ENCODE results near the gene TAS2R1.

TAS2R1 gene

DNA sequence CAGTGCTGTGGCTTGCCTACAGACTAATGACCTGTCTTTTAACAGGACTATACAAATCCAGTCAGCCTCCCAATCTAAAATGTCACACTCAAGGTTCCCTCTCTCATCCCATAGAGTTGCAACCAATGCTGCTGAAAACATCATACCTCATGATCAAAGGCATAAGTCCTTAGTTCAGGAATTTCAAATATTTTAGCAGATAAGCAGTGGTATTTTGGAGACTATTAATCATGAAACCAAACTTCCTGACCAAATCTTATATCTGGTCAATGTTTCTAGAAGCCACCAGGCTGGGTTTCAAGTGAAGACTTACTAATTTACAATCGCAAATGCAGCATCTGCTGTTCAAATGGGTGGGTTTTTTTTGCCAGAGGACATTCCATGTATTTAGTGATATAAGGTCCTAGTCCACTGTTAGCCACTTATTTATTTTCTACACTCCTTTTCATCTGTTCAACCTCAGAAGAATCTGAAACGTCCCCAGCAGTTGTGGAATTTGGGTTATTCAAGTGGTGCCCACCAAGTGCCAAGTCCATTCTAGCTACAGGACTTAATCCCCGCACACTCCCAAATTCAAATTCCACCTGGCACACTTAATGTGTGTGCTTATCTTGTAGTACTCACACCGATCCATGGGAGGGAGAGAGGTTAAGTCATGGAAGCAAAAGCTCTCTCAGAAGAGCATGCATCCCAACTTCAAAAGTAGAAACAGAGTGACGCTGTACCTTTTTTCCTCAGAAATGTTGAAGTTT is 5.8 kb downstream of the TAS2R1 start:
- no peak for DNase-seq (ENCODE audit: low spot score)
- TF ChIP-seq, protein P1, sequence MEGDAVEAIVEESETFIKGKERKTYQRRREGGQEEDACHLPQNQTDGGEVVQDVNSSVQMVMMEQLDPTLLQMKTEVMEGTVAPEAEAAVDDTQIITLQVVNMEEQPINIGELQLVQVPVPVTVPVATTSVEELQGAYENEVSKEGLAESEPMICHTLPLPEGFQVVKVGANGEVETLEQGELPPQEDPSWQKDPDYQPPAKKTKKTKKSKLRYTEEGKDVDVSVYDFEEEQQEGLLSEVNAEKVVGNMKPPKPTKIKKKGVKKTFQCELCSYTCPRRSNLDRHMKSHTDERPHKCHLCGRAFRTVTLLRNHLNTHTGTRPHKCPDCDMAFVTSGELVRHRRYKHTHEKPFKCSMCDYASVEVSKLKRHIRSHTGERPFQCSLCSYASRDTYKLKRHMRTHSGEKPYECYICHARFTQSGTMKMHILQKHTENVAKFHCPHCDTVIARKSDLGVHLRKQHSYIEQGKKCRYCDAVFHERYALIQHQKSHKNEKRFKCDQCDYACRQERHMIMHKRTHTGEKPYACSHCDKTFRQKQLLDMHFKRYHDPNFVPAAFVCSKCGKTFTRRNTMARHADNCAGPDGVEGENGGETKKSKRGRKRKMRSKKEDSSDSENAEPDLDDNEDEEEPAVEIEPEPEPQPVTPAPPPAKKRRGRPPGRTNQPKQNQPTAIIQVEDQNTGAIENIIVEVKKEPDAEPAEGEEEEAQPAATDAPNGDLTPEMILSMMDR (IDR thresholded peaks at IDR 0.05; ENCODE audit: extremely low read depth, missing control alignments), result no peak

DNA sequence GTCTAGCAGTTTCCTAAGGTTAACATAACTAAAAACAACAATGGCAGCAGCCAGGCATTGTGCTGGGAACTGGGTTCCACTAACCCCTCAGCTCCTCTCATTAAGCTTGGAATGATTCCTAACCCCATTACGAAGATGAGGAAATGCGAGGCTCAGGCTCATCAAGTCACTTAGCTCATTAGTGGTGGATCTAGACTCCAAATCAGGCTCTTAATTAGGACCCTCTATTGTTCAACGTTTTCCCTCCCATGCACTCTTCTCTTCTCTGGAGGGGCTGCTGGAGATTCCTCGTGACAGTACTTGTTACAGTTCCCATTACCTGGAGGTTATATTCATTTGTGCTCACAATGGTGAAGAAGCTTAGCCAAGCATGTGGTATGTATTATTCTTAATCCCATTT is 6.5 kb downstream of the TAS2R1 start:
- TF ChIP-seq, protein P1 (IDR thresholded peaks at IDR 0.05; ENCODE audit: extremely low read depth, missing control alignments), result no peak
- no peak for DNase-seq (ENCODE audit: low spot score)

DNA sequence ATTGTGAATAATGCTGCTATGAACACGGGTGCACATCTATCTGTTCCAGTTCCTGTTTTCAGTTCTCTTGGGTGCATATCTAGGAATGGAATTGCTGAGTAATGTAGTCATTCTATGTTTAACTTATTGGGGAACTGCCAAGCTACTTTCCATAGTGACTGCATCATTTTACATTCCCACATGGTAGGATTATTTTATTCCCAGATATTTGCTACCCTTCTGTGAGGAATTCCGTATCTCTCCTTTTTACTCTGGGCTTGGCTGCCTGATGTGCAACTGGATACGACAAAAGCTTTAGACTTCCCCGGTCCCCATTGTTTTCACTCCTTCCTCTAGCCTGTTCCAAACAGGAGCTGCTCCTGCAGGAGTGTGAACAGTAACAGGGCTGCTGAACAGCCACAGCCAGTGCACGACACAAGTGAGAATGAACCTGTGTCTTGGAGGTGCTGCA is 7.2 kb downstream of the TAS2R1 start:
- TF ChIP-seq, protein P1 (IDR thresholded peaks at IDR 0.05; ENCODE audit: extremely low read depth, missing control alignments), result no peak
- DNase-seq (ENCODE audit: low spot score), result no peak

DNA sequence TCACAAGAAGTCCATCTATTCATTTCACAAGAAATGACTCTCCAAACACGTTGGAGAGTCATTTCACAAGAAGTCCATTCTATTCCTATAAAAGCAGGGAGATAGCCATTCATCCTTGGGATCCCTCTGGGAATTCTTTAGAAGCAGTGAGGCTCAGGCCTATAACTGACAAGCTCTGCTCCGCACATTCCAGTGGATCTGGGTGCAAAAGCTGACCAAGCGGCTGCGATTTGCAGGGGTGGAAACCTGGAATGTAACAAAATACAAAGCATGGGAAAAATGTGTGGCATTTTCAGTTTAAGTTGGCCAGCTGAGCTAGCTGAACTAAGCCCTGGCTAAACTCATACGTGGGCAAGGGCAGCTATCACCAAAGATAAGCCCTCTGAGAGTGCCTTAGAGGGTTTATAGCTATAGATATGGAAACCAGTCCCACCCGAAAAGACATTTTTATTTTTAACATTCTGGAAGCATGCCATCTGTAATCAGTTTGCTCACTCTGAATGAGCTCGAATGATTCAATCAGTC is 8.7 kb downstream of the TAS2R1 start:
- TF ChIP-seq, protein P1 (IDR thresholded peaks at IDR 0.05; ENCODE audit: extremely low read depth, missing control alignments), result no peak
- DNase-seq (ENCODE audit: low spot score), result no peak

DNA sequence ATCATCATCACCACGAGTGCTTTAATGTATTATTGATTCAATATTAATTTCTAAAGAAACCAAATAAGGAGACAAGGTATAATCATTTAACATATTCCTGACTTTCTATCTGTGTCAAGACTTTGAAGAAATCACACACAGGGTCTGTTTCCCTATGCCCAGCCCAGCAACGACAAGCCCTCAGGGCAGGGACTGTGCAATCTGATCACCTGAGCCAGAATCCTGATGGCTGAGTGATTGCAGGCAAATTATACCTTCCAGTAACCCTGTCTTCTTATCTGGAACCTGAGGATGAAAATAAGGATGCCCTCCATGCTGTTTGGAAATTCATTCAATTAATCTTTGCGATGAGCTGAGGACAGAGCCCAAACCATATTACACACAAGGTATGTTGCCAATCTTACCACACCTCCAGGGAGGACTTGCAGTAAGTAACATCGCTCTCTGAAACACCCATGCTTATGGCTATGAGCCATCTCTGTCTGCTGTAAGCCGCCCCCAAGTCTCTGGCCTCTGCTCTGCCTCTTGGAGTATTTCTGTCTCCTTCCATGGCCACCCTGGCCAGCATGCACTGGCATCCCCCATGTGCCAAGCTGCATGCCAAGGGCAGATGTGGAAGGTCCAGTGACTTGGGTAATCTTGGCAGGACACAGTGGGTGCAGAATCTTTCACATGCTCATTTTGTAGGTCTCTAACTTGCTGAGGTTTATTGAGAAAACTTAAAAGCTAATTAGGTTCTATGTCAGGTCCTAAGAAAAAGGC is 10.6 kb downstream of the TAS2R1 start:
- no peak for DNase-seq (ENCODE audit: low spot score)
- TF ChIP-seq, protein P1 (IDR thresholded peaks at IDR 0.05; ENCODE audit: extremely low read depth, missing control alignments), result no peak

DNA sequence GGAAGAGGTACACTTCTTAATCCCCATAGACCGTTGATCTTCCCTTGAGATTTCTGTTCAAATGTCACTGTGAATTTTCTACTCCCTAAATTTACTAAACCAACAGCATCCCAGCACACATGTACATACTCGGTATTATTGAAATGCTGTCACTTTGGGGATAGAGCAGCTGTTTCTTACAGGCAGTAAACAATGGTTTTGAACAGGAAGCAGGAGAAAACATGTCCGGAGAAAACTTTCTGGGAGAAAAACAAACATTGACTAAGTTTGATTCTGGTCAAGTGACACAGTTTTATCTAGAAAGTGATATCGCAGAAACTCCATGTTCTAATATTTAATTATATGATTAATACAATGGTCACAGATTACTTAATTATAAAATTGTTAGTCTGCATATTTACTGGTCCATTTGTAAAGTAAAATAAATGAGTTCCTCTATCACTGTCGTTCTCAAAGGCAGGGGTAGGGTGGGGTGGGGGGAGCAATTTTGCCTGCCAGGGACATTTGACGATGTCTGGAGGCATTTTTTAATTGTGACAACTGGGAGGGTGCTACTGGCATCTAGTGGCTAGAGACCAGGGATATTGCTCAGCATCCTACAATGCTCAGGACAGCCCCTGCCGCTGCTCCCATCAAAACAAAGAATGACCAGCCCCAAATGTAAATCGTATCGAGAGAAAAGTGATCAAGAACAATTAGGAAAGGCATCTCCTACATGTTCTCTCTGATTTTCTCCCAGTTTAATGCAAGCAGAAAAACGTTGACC is 12.2 kb downstream of the TAS2R1 start:
- DNase-seq (ENCODE audit: low spot score), result no peak
- TF ChIP-seq, protein P1 (IDR thresholded peaks at IDR 0.05; ENCODE audit: extremely low read depth, missing control alignments), result no peak
